CD4-positive, alpha-beta T cell treated with Interleukin-15 for 1 hour (primary cell): ENCODE data around the gene HSF2BP.
"Not testable (repeated sequence)": the region's sequence is repeated elsewhere in the genome, so short reads cannot be mapped to it uniquely, and the experiment has no call there.

Experiments used
- DNase-seq: peaks from one replicate; pipeline ENCODE4 v3.0.0-alpha.2; 2020

Gene HSF2BP

GRCh38 chr21:43616861-43617260 is 42.4 kb downstream of the HSF2BP start:
- not testable (repeated sequence) for DNase-seq

DNA sequence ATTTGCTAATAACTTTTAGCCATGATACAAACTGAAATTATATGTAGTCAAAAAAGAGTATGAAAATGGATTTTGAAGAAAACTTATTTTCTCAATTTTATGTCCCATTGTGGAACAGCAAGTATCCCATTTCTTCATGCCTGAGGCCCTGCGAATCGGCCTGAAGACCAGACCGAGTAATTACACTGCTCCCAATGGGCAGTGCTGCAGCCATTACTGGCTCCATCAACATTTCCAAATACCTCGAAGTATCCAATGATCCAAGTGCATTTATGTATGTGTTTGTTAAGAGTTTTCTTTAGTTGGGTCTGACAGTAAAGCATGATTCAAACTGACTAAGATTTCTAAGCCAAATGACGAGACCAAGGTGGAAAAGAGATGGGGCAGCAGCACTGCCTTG is 44.4 kb downstream of the HSF2BP start:
- DNase-seq = no peak

DNA sequence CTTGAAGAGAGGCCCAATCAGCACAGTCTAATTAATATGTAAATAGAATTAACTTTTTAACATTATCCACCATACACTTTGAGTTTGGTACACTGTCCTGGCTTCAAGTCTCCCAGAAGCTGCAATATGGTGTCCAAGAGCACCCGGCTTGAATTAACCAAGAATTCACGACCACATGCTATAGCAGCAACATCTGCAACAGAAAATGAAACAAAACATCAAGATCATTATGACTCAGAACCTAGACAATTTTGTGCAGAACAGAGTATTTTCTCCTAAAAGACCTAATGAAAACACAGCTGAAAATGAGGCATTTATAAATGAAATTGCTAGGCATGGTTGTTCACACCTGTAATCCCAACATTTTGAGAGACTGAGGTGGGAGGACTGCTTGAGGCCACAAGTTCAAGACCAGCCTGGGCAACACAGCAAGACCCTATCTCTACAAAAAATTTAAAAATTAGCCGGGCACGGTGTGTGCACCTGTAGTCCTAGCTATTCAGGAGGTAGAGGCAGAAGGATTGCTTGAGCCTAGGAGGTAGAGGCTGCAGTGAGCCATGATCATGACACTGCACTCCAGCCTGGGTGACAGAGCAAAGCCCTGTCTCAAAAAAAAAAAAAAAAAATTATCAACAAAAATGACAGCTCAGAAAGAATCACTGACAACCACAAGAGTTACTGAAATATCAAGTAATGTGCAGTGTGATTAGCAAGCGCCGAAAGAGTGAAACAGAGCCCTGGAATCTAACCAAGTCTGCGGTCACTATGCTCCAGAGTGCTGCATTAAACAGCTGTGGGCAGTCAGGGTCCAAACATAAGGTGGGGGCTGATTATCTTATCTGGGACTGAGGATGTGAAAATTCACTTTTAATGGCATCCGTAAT is 45.3 kb downstream of the HSF2BP start:
- no peak for DNase-seq

- DNase-seq = no peak
Measured at GRCh38 chr21:43611598-43612369, 47.5 kb downstream of the HSF2BP start.

GRCh38 chr21:43609501-43610340 is 49.6 kb downstream of the HSF2BP start:
- no peak for DNase-seq

- DNase-seq = no peak
Measured at GRCh38 chr21:43608664-43609063, 50.6 kb downstream of the HSF2BP start.

- DNase-seq = no peak
Measured at GRCh38 chr21:43608225-43608624, 51.1 kb downstream of the HSF2BP start.

- DNase-seq = no peak
Measured at GRCh38 chr21:43605320-43606215, 53.7 kb downstream of the HSF2BP start.

DNA sequence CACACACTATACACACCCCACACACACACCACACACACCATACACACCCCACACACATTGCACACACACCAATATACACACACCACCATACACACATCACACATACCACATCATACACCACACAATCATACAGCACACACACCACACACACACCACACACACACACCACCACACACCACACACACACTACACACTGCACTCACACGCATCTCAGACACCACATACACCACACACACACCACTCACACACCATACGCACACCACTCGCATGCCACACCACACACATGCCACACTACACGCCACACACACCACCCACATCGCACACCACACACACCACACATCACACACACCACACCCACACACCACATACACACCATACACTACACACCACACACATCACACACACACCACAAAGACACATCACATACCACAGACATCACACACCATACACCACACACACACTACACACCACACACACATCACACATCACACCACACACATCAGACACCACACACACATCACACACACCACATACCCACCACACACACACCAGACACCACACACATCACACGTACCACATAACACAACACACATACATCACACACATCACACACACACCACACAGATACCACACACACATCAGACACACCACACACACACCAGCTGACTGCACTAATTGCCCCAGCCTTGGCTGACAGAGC is 54.6 kb downstream of the HSF2BP start:
- DNase-seq = no peak

DNA sequence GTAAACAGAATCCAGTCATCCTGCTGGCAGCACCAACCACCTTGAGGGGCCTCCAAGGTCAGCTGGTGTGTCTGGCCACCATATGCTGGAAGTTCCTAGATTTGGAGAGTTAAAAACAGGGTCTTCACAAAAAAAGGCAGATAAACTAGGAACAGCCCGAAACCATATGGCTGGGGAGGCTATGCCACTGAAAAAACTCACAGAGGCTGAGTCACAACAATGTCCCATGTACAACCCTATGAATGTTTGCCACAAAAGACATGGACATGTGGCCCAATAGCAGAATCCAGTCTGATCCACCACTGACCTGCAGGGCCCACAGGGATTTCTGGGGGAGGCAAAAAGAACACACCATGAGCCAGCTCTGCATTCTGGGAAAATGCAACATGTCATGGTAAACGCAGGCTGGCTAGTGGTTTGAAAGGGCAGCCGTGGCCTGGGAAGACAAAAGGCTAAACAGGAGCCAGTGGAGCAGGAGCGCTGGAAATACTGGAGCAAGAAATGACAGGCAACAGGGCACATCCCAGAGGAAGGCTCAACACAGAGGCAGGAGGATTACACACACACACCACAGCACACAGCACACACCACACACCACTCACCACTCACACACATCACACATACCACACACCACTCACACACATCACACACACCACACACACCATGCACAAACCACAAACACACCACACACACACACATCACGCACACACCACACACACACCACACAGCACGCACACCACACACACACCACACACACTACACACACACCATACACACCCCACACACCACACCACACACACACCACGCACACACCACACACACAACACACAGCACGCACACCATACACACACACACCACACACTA is 55.4 kb downstream of the HSF2BP start:
- no peak for DNase-seq

DNA sequence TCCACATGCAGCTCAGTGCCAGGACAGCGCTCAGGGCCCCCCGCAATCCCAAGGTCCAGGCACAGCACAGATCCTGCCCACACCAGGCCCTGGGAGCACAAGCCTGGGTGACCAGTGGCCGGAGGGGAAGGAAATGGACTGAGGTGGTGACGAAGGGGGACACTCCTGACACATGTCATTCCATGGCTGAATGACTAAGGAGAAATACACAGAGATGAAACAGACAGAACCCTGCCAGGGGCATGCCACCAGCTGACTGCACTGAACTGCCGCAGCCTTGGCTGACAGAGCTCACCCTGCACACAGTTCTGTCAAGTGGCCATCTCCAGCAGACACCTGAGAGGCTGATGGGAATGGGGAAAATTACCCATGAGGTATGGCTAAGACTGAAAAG is 56.1 kb downstream of the HSF2BP start:
- peak; percentile 26 for DNase-seq

DNA sequence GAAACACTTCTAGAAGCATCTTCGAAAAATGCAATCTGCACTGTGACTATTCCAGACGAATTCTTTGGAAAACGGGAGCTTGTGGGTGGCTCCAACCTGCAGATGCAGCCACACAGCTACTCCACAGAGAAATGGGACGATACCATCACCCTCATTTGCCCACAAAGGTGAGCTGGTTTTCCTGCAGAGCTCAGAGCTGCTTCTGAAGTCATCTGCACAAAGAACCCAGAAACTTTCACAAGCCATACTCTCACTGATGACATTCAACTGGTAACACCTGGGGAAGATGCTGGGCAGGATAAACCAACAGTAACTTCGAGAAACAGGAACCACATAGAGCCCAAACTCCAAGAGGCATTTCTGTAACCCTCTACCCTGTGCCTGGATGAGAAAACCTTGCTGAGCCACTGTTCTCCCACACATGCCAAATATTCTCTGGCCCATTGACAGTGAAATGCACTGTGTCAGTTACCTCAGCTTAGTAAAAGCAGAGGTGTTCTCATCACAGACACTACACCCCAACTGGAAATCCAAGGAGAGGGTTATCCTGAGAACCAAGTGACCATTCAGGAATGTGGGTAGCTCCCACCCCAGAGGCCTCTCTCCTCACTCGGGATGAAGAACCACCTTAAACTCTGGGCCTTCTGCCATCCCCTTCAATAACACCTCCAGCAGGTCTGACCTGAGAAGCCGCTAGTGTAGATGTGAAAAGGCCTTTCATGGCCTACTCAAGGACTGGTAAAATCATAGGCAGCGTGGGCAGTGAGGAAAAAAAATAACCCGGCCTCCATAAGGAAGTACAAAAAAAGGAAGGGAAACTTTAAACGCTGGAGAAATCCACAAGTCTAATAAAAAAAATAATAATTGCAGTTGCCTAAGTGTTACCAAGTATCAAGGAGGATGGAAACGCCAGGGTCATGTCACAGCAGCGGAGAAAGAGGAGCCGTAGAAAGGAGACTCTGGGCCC is 56.7 kb downstream of the HSF2BP start:
- DNase-seq = no peak

DNA sequence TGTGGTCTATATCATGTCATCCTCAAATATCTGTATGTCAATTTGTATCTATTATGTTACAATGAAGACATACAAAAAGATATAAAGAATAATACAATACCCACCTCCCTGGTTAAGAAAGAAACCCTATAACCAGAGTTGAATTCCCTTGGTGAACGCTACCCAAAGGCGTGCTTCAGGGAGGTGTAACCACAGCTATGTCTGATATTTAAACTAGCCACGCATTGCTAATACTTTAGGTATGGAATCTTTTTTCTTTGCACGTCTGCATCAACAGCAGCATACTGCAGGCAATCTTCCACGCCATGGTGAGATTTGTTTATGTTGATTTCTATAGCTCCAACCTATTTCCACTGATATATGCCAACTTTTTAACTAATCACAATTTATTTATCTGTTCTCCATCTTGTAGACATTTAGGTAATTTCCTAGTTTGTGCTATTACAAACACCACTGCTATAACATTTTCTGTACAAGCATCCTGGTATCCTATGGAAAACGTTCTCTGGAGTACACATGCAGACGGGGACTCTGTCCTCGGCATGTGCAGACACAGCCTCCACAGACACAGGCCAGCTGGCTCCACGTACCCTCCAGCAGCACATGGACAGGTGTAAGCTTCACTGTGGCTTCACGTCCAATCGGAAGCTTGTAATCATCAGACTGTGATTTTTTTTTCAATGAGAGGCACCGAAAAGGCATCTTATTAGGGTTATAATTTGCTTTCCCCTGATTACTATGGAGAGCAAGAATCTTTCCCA is 58.5 kb downstream of the HSF2BP start:
- no peak for DNase-seq

DNA sequence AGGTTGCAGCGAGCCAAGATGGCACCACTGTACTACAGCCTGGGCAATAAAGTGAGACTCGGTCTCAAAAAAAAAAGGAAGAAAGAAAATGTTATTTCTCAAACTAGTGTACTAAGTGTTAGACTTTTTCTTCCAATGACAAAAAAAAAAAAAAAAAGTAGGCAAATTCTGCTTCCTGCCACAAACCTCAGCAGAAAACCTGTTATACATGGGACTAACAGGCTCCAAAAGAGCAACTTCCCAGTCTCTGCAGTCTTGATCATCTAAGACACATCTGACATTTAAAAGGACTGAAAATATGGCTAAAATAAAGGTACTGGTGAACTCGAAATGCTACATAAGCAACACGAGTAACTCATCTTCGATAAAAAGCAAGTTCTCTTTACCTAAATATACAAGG is 59.6 kb downstream of the HSF2BP start:
- no peak for DNase-seq

DNA sequence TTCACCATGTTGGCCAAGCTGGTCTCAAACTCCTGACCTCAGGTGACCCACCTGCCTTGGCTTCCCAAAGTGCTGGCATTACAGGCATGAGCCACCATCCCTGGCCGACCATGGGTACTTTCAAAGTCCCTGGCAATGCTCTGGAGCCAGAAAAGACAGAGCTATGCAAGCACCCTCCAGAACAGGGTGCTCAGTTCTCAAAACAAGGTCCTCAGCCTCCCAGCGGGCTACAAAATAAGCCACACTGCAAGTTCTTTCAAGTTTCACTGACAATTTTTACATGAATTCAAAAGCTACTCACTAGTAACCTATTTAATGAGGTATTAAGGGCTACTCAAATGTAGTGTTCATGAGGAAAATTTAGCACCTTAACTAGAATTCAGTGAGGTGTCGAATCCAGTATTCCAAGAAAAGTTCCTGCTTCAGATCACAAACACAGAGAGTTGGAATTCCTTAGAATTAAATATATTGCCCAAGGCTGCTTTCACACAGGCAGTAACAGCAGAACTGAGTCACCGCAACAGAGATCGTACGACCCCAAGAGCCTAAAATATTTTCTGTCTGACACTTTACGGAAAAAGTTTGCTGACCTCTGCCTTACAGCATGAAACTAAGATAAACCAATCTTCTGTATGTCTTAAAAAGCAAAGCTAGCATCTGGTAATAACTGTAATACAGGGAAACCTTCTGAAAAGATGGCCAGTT is 60.7 kb downstream of the HSF2BP start:
- DNase-seq = no peak

DNA sequence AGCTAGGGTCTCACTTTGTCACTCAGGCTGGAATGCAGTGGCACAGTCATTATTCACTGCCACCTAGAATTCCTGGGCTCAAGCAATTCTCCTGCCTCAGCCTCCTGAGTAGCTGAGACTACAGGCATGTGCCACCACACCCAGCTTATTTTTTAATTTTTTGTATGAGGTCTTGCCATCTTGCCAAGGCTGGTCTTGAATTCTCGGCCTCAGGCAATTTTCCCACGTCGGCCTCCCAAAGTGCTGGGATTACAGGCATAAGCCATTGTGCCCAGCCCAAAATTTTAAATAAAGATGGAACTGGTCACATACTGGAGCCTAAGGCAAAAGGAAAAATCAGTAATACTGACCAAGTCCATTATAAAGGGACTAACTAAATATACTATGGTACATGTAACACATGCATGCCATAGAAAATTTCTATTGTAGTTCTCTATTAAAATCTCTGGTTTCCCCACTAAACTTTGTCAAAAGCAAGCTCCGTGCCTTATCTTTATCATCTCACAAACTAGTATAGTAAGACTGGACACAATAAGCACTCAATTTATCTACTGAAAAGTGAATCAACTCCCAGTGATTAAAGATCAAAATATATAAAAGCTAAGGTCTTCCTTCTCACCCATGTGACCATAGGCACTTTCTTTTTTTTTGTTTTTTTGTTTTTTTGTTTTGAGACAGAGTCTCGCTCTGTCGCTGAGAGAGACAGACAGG is 61.6 kb downstream of the HSF2BP start:
- DNase-seq = no peak

DNA sequence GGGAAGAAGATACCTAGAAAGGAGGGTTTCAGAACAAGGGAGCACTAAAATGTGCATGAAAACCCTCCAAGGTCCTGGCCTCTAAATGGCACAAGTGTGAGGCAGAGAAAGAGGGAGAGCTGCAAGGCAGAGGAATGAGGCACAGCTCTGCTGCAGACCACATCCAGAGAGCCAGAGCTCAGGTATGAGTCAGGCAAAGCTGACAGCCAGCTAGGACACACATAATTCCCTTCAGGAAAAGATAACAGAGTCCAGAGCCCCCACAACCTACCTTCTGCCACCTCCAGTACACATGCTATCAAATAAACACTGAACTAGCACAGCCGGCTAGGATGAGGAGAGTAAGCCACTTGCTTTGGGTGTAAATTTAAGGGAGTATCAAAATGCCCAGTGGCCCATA is 62.2 kb downstream of the HSF2BP start:
- DNase-seq = no peak
